H1 (cell line): Measurements from ENCODE around the gene MBNL2. TPM values are rescaled to one million over a fixed set of nuclear protein-coding genes. Genes with fewer than 3 reads are reported as not detected.
A peak's percentile ranks its signal among the peaks of the same experiment; 100 is the strongest.

ENCODE experiments used
- CTCF ChIA-PET: fragments of 300-600 bp; sonication (Branson Sonifier 250); formaldehyde crosslinking; loops from one replicate; lab custom pipeline; 2021; ENCODE audit not compliant: partially characterized antibody; lab: Charles Lee
- POLR2A ChIA-PET: fragments of 300-600 bp; sonication (Branson Sonifier 250); formaldehyde crosslinking; loops from one replicate; lab custom pipeline; 2021; ENCODE audit warnings: inconsistent platforms; ENCODE audit not compliant: partially characterized antibody; lab: Charles Lee
- DNase-seq, 2 experiments: peaks; one replicate each; pipeline versions ENCODE4 v3.0.0 to v3.0.0-alpha.2; 2010 to 2022; ENCODE audit warnings: low spot score in 2 of 2, low read depth in 1 of 2, mixed read lengths in 1 of 2
- FAIRE-seq: peaks from 2 replicates; lab custom pipeline; 2011; peaks lifted over from hg19 to GRCh38; lab: Jason Lieb, UNC
- H2AFZ ChIP-seq: 2 replicates; pipeline ENCODE4 v1.8.1; 2012; ENCODE audit warnings: low read length, inconsistent platforms
- H2AK5ac ChIP-seq: 2 replicates; pipeline ENCODE4 v1.6.1; 2013; ENCODE audit warnings: low read depth, low read length
- H2BK120ac ChIP-seq: replicated peaks from 2 replicates; pipeline ENCODE3; 2013; ENCODE audit warnings: low read depth, low read length, inconsistent platforms
- H2BK12ac ChIP-seq: 2 replicates; pipeline ENCODE4 v1.6.1; 2013; ENCODE audit warnings: low read depth, low read length
- H2BK15ac ChIP-seq: 2 replicates; pipeline ENCODE4 v1.6.1; 2013; ENCODE audit warnings: low read length
- H2BK20ac ChIP-seq: 2 replicates; pipeline ENCODE4 v1.6.1; 2013; ENCODE audit warnings: low read length
- H2BK5ac ChIP-seq: 2 replicates; pipeline ENCODE4 v1.6.1; 2013; ENCODE audit warnings: low read depth, low read length
- H3K14ac ChIP-seq: 2 replicates; pipeline ENCODE4 v1.6.1; 2013; ENCODE audit warnings: inconsistent platforms; ENCODE audit not compliant: insufficient read length
- H3K18ac ChIP-seq: 2 replicates; pipeline ENCODE4 v1.6.1; 2013; ENCODE audit warnings: low read length; ENCODE audit errors: extremely low read depth
- H3K23ac ChIP-seq: 2 replicates; pipeline ENCODE4 v1.6.1; 2013; ENCODE audit warnings: inconsistent platforms; ENCODE audit not compliant: insufficient read length
- H3K23me2 ChIP-seq: 2 replicates; pipeline ENCODE4 v1.6.1; 2013; ENCODE audit warnings: low read depth, low read length
- H3K27ac ChIP-seq: 2 replicates; pipeline ENCODE4 v1.6.1; 2011; ENCODE audit warnings: low read depth, low read length, inconsistent platforms
- H3K27me3 ChIP-seq, 4 experiments: replicated peaks in 1 of 4; 1 replicate in 1 of 4; 2 replicates in 3 of 4; pipeline versions ENCODE4 v1.6.1 to v1.8.1; 2011 to 2013; ENCODE audit warnings: low read length in 3 of 4, mild to moderate bottlenecking in 3 of 4, inconsistent platforms in 2 of 4, mixed read lengths in 2 of 4, moderate library complexity in 1 of 4; ENCODE audit not compliant: control insufficient read depth in 3 of 4, insufficient read depth in 3 of 4; ENCODE audit errors: extremely low read depth in 1 of 4
- H3K36me3 ChIP-seq, 4 experiments: 2 replicates each; pipeline versions ENCODE4 v1.6.1 to v1.8.1; 2011 to 2013; ENCODE audit warnings: mild to moderate bottlenecking in 4 of 4, low read length in 3 of 4, moderate library complexity in 2 of 4, control low read depth in 1 of 4, inconsistent platforms in 1 of 4; ENCODE audit not compliant: insufficient read depth in 4 of 4, control insufficient read depth in 2 of 4
- H3K4ac ChIP-seq: replicated peaks from 2 replicates; pipeline ENCODE3; 2013; ENCODE audit warnings: low read length, low read depth, mixed read lengths, inconsistent platforms; ENCODE audit not compliant: insufficient read length
- H3K4me1 ChIP-seq, 4 experiments: replicated peaks in 1 of 4; 1 replicate in 1 of 4; 2 replicates in 3 of 4; pipeline versions ENCODE4 v1.6.1 to v1.8.1; 2011 to 2013; ENCODE audit warnings: low read length in 3 of 4, inconsistent platforms in 2 of 4, mixed read lengths in 1 of 4; ENCODE audit not compliant: insufficient read depth in 4 of 4, control insufficient read depth in 3 of 4
- H3K4me2 ChIP-seq, 2 experiments: 2 replicates each; pipeline versions ENCODE4 v1.6.1 to v1.8.1; 2011 to 2013; ENCODE audit warnings: low read depth in 2 of 2, low read length in 2 of 2, control low read depth in 1 of 2, inconsistent platforms in 1 of 2, mild to moderate bottlenecking in 1 of 2; ENCODE audit not compliant: insufficient read depth in 1 of 2
- H3K4me3 ChIP-seq, 4 experiments: fragments of 200-600, 300-600 bp in 1 of 4; sonication (generic), shearing (Covaris generic), sonication (Bioruptor Twin) in 1 of 4; 2 replicates each; pipeline versions ENCODE4 v1.5.1 to v1.8.1; 2011 to 2016; ENCODE audit warnings: low read length in 4 of 4, low read depth in 3 of 4, control low read depth in 2 of 4, inconsistent platforms in 2 of 4, mild to moderate bottlenecking in 2 of 4, mixed read lengths in 1 of 4, moderate library complexity in 1 of 4; ENCODE audit not compliant: insufficient read depth in 2 of 4; ENCODE audit errors: extremely low read depth in 1 of 4
- H3K56ac ChIP-seq: replicated peaks from 2 replicates; pipeline ENCODE3; 2013; ENCODE audit warnings: low read depth, mild to moderate bottlenecking, mixed read lengths, low read length, inconsistent platforms; ENCODE audit not compliant: insufficient read length
- H3K79me1 ChIP-seq: 2 replicates; pipeline ENCODE4 v1.6.1; 2013; ENCODE audit warnings: low read depth, low read length, control low read depth
- H3K79me2 ChIP-seq, 2 experiments: 2 replicates each; pipeline versions ENCODE4 v1.6.1 to v1.8.1; 2012 to 2013; ENCODE audit warnings: low read length in 2 of 2, mild to moderate bottlenecking in 2 of 2, inconsistent platforms in 1 of 2; ENCODE audit not compliant: insufficient read depth in 2 of 2, control insufficient read depth in 1 of 2
- H3K9ac ChIP-seq, 4 experiments: replicated peaks in 1 of 4; 1 replicate in 1 of 4; 2 replicates in 3 of 4; pipeline versions ENCODE4 v1.6.1 to v1.8.1; 2011 to 2013; ENCODE audit warnings: low read depth in 3 of 4, low read length in 3 of 4, control low read depth in 2 of 4, mild to moderate bottlenecking in 2 of 4, moderate library complexity in 2 of 4, inconsistent platforms in 1 of 4; ENCODE audit errors: extremely low read depth in 1 of 4
- H3K9me3 ChIP-seq, 2 experiments: 2 replicates each; pipeline versions ENCODE4 v1.6.1 to v1.8.1; 2012 to 2013; ENCODE audit warnings: mild to moderate bottlenecking in 2 of 2, moderate library complexity in 2 of 2, control low read depth in 1 of 2, inconsistent platforms in 1 of 2, low read depth in 1 of 2, low read length in 1 of 2, mixed read lengths in 1 of 2; ENCODE audit not compliant: insufficient read depth in 2 of 2
- H4K20me1 ChIP-seq, 2 experiments: replicated peaks in 1 of 2; 2 replicates each; pipeline versions ENCODE3 to v1.8.1; 2011 to 2013; ENCODE audit warnings: inconsistent platforms in 2 of 2, low read length in 2 of 2, mild to moderate bottlenecking in 1 of 2; ENCODE audit not compliant: insufficient read depth in 2 of 2, control insufficient read depth in 1 of 2
- H4K5ac ChIP-seq: 2 replicates; pipeline ENCODE4 v1.6.1; 2013; ENCODE audit warnings: low read length, low read depth, mixed read lengths, inconsistent platforms; ENCODE audit not compliant: insufficient read length
- H4K8ac ChIP-seq: 2 replicates; pipeline ENCODE4 v1.8.0; 2013; ENCODE audit warnings: mild to moderate bottlenecking, moderate library complexity, low read length, inconsistent platforms; ENCODE audit not compliant: insufficient read depth; ENCODE audit errors: extremely low read depth
- H4K91ac ChIP-seq: replicated peaks from 2 replicates; pipeline ENCODE3; 2013; ENCODE audit warnings: low read length, mixed read lengths, inconsistent platforms; ENCODE audit not compliant: insufficient read length
- CEBPB ChIP-seq: IDR thresholded peaks from 2 replicates; pipeline ENCODE4 v1.6.1; 2012; ENCODE audit warnings: low read depth, low read length
- SP1 ChIP-seq: IDR thresholded peaks from 2 replicates; pipeline ENCODE4 v1.6.1; 2011; ENCODE audit warnings: low read depth, low read length
- WGBS, 2 experiments: shearing (Covaris generic) in 1 of 2; methylation state at CpG; one replicate each; pipeline versions ENCODE4 v1.1.6 to v1.1.7; 2013 to 2015; ENCODE audit warnings: low lambda C conversion rate in 2 of 2, mixed read lengths in 2 of 2, inconsistent platforms in 1 of 2, low coverage in 1 of 2, missing lambda C conversion rate in 1 of 2; ENCODE audit not compliant: insufficient replicate concordance in 2 of 2, insufficient coverage in 1 of 2, insufficient read length in 1 of 2; ENCODE audit errors: extremely low coverage in 1 of 2, missing lambda C conversion rate in 1 of 2; 5-methylcytosine and 5-hydroxymethylcytosine counted together
- polyA plus RNA-seq, 7 experiments: library from polyadenylated mRNA; depleted of rRNA in 3 of 7; stranded (reverse) in 5 of 7; unstranded in 2 of 7; fragments of >200 nt in 5 of 7; fragments of 200-250 nt in 2 of 7; gene quantifications; 1 replicate in 5 of 7; 2 replicates in 1 of 7; 4 replicates in 1 of 7; pipeline versions ENCODE4 v1.2.1 to v1.2.3, GENCODE V29; 2011 to 2013; ENCODE audit warnings: missing spikeins in 2 of 7, mixed read lengths in 2 of 7
- total RNA-seq: library from RNA; stranded (reverse); fragmentation: NEBNext Ultra II Directional; extraction: Animal tissue kit (Norgen Biotek cat#: 25700); gene quantifications from 2 replicates; pipeline ENCODE4 v1.2.1, GENCODE V29; 2021

MBNL2 gene
- total and polyA plus RNA-seq, 2 of the 8 experiments (the other 6 are each of a cell fraction or from before 2014, with no cell fraction given): 1.0 to 2.6 TPM

GRCh38 chr13:97228850-97229521 is 6.9 kb downstream of the MBNL2 start:
- POLR2A ChIA-PET: no interaction called here

More at GRCh38 chr13:97228850-97229521, 6.9 kb downstream of the MBNL2 start:
- no peak overlapping the region for H2AFZ ChIP-seq
- no peak overlapping the region for H2BK5ac ChIP-seq
- CTCF ChIA-PET: interaction anchor here (1.3 to 2.1 kb wide), 2 partner anchors 16 to 38 kb away, joined by 3 to 7 read pairs; no protein-coding TSS in a partner anchor
- H3K79me2 ChIP-seq: no peaks in the 10 kb centered on the region
- no peak overlapping the region for H3K56ac ChIP-seq
- no peak overlapping the region for H3K4me2 ChIP-seq
- no peaks in the 10 kb centered on the region for H3K23me2 ChIP-seq
- H2AK5ac ChIP-seq: no peak overlapping the region
- H3K79me1 ChIP-seq: no peaks in the 10 kb centered on the region
- no peak overlapping the region for H3K4ac ChIP-seq
- no peak overlapping the region for H3K18ac ChIP-seq
- peaks cover 52 to 97% (median 91%) of the 10 kb centered on the region in 4 experiments for H3K27me3 ChIP-seq
- H3K4me1 ChIP-seq: peaks cover 0 to 7% (median 3%) of the 10 kb centered on the region in 4 experiments; a peak in 4 of 7 replicates
- no peak overlapping the region for H3K4me3 ChIP-seq
- no peaks in the 10 kb centered on the region for H3K9me3 ChIP-seq
- H4K8ac ChIP-seq: no peak overlapping the region
- H2BK12ac ChIP-seq: no peak overlapping the region
- H2BK120ac ChIP-seq: no peak overlapping the region
- no peaks in the 10 kb centered on the region for H3K36me3 ChIP-seq
- H2BK20ac ChIP-seq: no peak overlapping the region
- no peak overlapping the region for H4K5ac ChIP-seq
- peaks cover 10 to 27% of the 10 kb centered on the region in 2 experiments for H4K20me1 ChIP-seq
- DNase-seq: no peak
- no peak overlapping the region for H3K27ac ChIP-seq
- no peak overlapping the region for H3K9ac ChIP-seq
- no peak overlapping the region for H2BK15ac ChIP-seq
- WGBS, 2 experiments: 77% methylated on average over 3 of the region's 3 CpGs; no CpG with 5 or more reads in 1 of the 2 experiments
- FAIRE-seq: no peak
- TF ChIP-seq CEBPB (peak; percentile 14; the same call in 1 of the 2 replicates), SP1 (no peak)
- H3K14ac ChIP-seq: no peak overlapping the region
- H4K91ac ChIP-seq: no peak overlapping the region
- H3K23ac ChIP-seq: no peak overlapping the region
